ENCODE data around the gene DMD.
A peak's percentile ranks its signal among the peaks of the same experiment; 100 is the strongest.

DMD gene

DNA sequence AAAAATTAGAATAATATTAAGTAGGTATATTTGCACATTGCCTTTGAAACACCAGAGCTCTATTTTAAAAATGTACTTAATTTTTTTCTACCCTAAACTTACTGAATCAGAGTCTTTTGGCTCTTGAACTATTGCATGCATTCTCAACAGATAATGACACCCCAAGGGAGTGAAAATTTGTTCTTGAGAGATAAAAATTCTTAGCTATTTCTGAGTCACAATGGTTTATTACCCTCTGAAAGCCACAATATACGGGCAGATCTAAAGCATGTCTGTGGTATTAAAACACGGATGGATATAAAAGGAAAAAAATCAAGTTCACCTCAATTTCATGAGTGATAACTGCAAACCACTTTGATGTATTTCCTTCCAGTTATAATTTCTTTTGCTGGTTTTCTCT lies 1503.2 kb downstream of the DMD start:
- no peak for DNase-seq (ENCODE audit: low spot score)

- DNase-seq (ENCODE audit: low spot score), result no peak
These were observed 1504.9 kb downstream of the DMD start for GRCh38 chrX:31706466-31706865.

GRCh38 chrX:31705816-31706215 lies 1505.5 kb downstream of the DMD start:
- no peak for DNase-seq (ENCODE audit: low spot score)

GRCh38 chrX:31704938-31705337 lies 1506.4 kb downstream of the DMD start:
- no peak for DNase-seq (ENCODE audit: low spot score)

- no peak for DNase-seq (ENCODE audit: low spot score)
These were observed 1509.1 kb downstream of the DMD start for GRCh38 chrX:31702222-31702621.

DNA sequence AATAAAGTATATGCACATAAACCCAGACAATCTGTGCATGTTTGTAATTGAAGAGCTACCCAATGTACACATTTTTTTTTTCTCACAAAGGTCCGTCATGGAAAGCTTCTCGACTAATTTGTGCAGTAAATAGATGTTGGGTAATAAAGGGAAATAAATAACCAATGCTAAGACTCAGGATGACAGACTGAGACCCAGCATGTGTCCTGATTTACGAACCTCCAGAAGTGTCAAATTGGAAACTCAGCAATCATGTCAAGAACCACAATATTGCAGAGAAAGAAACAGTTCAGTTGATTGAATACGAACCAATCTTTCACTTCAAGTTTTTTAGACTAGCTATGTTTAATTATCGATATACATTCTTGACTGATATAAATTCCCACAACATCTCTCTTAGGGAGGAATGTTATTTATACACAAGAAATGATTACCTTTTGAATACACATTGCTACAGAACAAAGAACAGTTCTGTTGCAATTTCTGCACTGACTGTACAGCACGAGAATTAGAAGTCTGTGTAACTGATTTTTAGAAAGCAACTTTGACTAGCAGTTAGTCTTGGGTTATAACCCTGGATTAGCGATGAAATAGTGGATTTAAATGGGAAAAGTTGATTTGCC lies 1513.9 kb downstream of the DMD start:
- DNase-seq (ENCODE audit: low spot score), result no peak

GRCh38 chrX:31679861-31680260 lies 1531.5 kb downstream of the DMD start:
- peak; percentile 6 for DNase-seq (ENCODE audit: low spot score)

- no peak for DNase-seq (ENCODE audit: low spot score)
These were observed 1541.1 kb downstream of the DMD start for GRCh38 chrX:31670245-31670644.

DNA sequence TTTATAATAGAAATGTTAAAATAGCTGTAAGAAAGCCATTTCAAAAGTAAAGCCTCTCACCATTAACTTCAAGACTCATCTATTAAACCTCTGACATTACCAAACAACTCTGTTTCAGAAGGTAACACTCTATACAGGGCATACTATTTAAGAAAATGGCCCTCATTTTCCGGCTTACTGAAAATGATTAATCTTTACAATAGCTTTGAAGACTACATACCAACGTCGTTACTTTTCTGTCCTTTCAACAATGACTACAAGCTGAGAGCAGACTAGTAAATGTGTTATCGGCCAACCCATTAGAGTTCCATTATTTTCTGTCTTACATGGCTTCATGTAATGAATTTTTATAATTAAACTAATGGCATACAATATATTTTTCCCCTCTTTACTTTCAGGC lies 1545.9 kb downstream of the DMD start:
- no peak for DNase-seq (ENCODE audit: low spot score)

DNA sequence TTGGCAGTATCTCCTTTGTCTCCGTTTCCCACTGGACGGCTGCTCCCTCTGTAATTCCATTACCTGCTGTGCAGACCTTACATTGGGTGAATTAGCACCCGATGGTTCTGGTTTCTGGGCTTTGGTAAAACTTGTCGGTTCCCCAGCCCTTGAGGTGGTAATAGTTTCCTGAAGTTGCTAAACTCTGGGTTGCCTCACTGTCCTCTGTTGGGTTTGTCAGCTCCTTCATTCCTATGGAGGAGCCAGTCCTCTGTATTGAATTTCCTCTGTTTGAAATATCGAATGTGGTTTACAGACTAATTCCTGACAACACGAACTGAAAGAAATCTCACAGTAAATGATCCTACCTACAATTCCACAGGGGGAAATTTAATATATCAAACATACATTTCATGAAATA lies 1548.2 kb downstream of the DMD start:
- DNase-seq (ENCODE audit: low spot score), result no peak

DNA sequence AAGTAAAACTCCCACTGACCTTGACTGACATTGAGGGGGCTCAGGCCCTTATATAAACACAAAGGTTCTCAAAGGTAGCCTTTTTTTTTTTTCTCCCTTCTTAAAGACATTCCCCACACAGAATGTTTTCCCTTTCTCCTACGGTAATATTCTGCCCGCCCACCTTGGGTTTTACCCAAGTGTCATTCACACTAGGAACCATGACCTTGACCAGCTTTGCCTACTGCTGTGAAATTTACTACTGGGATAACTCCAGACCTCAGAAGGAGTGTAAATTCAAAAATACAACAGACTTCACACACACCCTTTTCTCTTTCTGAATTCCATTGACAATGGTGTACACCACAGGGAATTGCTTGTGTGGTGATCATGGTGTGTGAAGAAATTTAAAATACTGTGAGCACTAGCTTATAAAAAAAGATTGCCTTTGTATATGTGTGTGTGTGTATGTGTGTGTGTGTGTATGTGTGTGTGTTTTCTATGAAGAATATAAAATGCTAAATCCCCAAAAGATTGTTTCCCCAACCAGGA lies 1550.0 kb downstream of the DMD start:
- no peak for DNase-seq (ENCODE audit: low spot score)

DNA sequence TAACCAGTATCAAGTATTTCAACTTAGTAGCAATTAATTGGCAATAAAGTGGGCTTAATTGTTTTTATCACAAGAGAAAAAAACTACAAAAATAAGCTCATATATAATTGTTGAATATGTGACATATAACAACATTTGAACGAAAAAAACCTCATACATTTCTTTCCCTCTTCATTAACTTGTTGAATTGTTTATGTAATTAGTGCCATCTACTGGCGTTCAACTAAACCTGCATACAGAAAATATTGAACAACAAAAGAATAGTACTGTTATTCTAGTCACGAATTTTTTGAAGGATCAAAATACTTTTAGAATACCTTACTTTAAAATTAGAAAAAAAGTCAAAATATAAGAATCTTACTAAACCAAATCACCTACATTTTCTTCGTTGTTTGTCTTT lies 1553.0 kb downstream of the DMD start:
- DNase-seq (ENCODE audit: low spot score), result peak; percentile 2

- no peak for DNase-seq (ENCODE audit: low spot score)
These were observed 1555.3 kb downstream of the DMD start for GRCh38 chrX:31656013-31656412.

DNA sequence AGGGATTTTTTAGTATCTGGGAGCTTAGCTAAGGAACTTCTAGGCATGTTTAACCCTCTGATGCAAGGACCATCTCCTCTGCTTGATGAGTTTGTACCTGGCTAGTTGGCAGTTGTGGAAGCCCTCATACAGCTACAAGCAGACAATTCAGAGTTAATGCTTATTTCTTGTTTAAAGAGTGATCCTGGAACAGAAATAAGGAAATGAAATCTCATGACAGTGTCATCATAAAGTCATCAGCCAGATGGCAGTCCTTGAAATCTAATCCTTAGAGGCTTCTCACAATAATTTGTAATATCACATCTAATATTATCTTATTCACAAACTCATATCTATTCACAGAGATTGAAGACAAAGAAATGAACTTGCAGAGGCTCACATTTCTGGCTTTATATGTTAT lies 1557.9 kb downstream of the DMD start:
- no peak for DNase-seq (ENCODE audit: low spot score)

GRCh38 chrX:31652650-31653049 lies 1558.7 kb downstream of the DMD start:
- DNase-seq (ENCODE audit: low spot score), result no peak

- DNase-seq (ENCODE audit: low spot score), result no peak
These were observed 1562.1 kb downstream of the DMD start for GRCh38 chrX:31649201-31649600.

DNA sequence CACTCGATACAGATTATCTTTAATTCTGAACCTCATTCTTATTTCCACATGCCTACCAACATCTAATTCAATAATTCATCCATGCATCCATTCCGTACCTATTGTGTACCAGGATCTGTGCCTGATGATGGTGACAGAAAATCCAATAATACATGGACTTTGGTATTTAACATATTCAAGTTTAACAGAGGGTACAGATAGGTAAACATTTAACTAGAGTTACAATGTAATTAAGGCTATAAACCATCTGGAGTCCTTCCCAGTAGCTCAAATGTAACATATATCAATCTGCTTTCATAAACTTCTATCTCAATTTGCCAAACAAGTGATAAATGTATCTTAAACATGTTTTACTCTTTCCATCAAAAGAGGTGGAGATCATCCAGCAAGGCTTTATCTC lies 1578.0 kb downstream of the DMD start:
- no peak for DNase-seq (ENCODE audit: low spot score)

- no peak for DNase-seq (ENCODE audit: low spot score)
These were observed 1582.2 kb downstream of the DMD start for GRCh38 chrX:31629195-31629594.

GRCh38 chrX:31609130-31609529 lies 1602.2 kb downstream of the DMD start:
- DNase-seq (ENCODE audit: low spot score), result no peak

- DNase-seq (ENCODE audit: low spot score), result no peak
These were observed 1602.7 kb downstream of the DMD start for GRCh38 chrX:31608638-31609037.

- no peak for DNase-seq (ENCODE audit: low spot score)
These were observed 1604.6 kb downstream of the DMD start for GRCh38 chrX:31606771-31607170.

- no peak for DNase-seq (ENCODE audit: low spot score)
These were observed 1606.6 kb downstream of the DMD start for GRCh38 chrX:31604629-31605221.

GRCh38 chrX:31603411-31604120 lies 1607.8 kb downstream of the DMD start:
- no peak for DNase-seq (ENCODE audit: low spot score)
